ENCODE data around the gene RETREG1. TPM values are rescaled to one million over a fixed set of nuclear protein-coding genes. Genes with fewer than 3 reads are reported as not detected.
A peak's percentile ranks its signal among the peaks of the same experiment; 100 is the strongest.

The RETREG1 gene
- total RNA-seq, 1 experiment from 2014 or later, result 3.4 TPM

DNA sequence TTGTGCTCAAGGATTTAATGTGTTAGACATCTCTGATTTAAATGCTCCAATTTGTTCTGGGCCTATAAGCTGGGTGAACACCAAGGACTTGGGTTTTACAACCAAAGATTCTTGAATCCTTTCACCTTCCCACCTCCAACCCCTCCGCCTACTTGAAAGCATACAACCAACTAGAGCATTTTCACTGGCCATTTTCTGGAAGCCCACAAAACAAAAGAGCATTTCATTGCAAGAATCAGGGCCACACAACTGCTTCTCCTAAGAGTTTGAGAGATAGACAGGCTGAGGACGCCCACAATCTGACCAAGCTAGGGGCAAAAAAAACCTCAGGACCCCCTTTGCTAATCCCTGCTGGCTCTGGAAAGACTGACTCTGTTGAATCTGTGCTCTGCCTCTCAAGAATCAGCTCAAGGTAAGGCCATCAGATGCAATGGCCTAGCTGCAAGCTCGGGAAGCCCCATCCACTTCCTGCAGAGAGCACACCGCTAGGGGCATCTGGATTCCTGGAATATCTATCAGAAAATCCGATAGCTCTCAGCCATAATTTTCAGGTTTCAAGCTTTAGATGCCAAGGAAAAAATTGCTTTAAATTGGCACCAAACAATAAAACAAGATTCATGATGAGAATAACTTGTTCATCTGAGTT lies 57.7 kb downstream of the RETREG1 start:
- Histone ChIP-seq H4K5ac (ENCODE audit: insufficient read length, low read depth, low read length) (no peak overlapping the region), H3K9me3 (ENCODE audit: control insufficient read depth, low read depth, low read length) (no peaks in the 10 kb centered on the region), H3K27me3 (ENCODE audit: insufficient read depth, low read length) (no peaks in the 10 kb centered on the region), H3K56ac (ENCODE audit: insufficient read length, low read depth, low read length) (no peak overlapping the region), H2AFZ (ENCODE audit: low read length) (no peak overlapping the region), H3K14ac (ENCODE audit: insufficient read depth, low read length) (no peak overlapping the region), H3K4me2 (ENCODE audit: insufficient read depth, insufficient read length, low read length) (no peak overlapping the region), H2BK20ac (ENCODE audit: low read depth, low read length, poor library complexity, severe bottlenecking) (no peak overlapping the region), H2BK12ac (ENCODE audit: insufficient read length, low read depth, low read length) (no peak overlapping the region), H4K91ac (ENCODE audit: insufficient read length, low read depth, low read length) (no peak overlapping the region), H3K18ac (ENCODE audit: insufficient read length, low read depth, low read length) (no peak overlapping the region), H3K79me2 (ENCODE audit: insufficient read depth, low read length) (no peaks in the 10 kb centered on the region), H2BK15ac (ENCODE audit: low read depth, low read length) (no peak overlapping the region), H3K23ac (ENCODE audit: insufficient read length, low read depth, low read length) (no peak overlapping the region), H3K4ac (ENCODE audit: low read depth, low read length) (no peak overlapping the region), H3K27ac (ENCODE audit: insufficient read length, low read depth, low read length) (no peak overlapping the region), H2BK5ac (ENCODE audit: insufficient read length, low read length) (no peak overlapping the region), H2BK120ac (ENCODE audit: low read depth, low read length, poor library complexity, severe bottlenecking) (no peak overlapping the region), H4K20me1 (ENCODE audit: control insufficient read depth, insufficient read depth, insufficient read length) (no peaks in the 10 kb centered on the region), H3K4me1 (ENCODE audit: insufficient read depth, low read length) (no peaks in the 10 kb centered on the region), H4K8ac (replicated peaks; ENCODE audit: insufficient read length, low read depth, low read length) (no peak overlapping the region), H3K23me2 (ENCODE audit: insufficient read length, low read depth, low read length, poor library complexity, severe bottlenecking) (no peaks in the 10 kb centered on the region), H3K9ac (ENCODE audit: extremely low read depth, insufficient read length, low read length) (no peak overlapping the region), H3T11ph (ENCODE audit: low read length) (no peak overlapping the region), H2AK5ac (ENCODE audit: insufficient read length, low read length) (no peak overlapping the region), H3K79me1 (ENCODE audit: insufficient read depth, low read depth, low read length, poor library complexity, severe bottlenecking) (no peaks in the 10 kb centered on the region)
- Mint-ChIP-seq H3K4me3 (no peak overlapping the region), H3K27me3 (ENCODE audit: low read depth) (no peaks in the 10 kb centered on the region), H3K4me1 (peaks cover 13 to 16% of the 10 kb centered on the region in 2 experiments), H3K9me3 (no peaks in the 10 kb centered on the region), H3K27ac (peak overlapping the region in 1 of 3 experiments; percentile 88; a peak in 2 of 7 replicates), H3K36me3 (ENCODE audit: insufficient read depth in 1 of 3, low read depth in 3 of 3) (no peaks in the 10 kb centered on the region)
- DNase-seq, result peak; percentile 50
- WGBS (ENCODE audit: extremely low coverage, insufficient read length, low lambda C conversion rate), result no CpG with 5 or more reads among the region's 5 CpGs
- TF ChIP-seq, protein P1, sequence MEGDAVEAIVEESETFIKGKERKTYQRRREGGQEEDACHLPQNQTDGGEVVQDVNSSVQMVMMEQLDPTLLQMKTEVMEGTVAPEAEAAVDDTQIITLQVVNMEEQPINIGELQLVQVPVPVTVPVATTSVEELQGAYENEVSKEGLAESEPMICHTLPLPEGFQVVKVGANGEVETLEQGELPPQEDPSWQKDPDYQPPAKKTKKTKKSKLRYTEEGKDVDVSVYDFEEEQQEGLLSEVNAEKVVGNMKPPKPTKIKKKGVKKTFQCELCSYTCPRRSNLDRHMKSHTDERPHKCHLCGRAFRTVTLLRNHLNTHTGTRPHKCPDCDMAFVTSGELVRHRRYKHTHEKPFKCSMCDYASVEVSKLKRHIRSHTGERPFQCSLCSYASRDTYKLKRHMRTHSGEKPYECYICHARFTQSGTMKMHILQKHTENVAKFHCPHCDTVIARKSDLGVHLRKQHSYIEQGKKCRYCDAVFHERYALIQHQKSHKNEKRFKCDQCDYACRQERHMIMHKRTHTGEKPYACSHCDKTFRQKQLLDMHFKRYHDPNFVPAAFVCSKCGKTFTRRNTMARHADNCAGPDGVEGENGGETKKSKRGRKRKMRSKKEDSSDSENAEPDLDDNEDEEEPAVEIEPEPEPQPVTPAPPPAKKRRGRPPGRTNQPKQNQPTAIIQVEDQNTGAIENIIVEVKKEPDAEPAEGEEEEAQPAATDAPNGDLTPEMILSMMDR (conservative IDR thresholded peaks at IDR 0.05), result peak; percentile 43; the same call in 2 of the 3 replicates
